ENCODE measurements around the gene DISC1.

The DISC1 gene

GRCh38 chr1:231913493-231913892 is 286.9 kb downstream of the DISC1 start:
- H3K27ac ChIP-seq (ENCODE audit: low read depth, low read length) = no peak overlapping the region
- H3K4me3 ChIP-seq (ENCODE audit: insufficient read depth, low read length, poor library complexity, severe bottlenecking) = no peak overlapping the region
- H3K79me2 ChIP-seq (ENCODE audit: insufficient read depth, low read length) = no peaks in the 10 kb centered on the region
- no peaks in the 10 kb centered on the region for H3K9me2 ChIP-seq (replicated peaks; ENCODE audit: insufficient read depth, low read length)
- H3K27me3 ChIP-seq (ENCODE audit: low read length) = no peaks in the 10 kb centered on the region
- H2AFZ ChIP-seq (ENCODE audit: low read depth, low read length, severe bottlenecking) = no peak overlapping the region
- H3F3A ChIP-seq (ENCODE audit: insufficient read depth) = no peaks in the 10 kb centered on the region
- no peaks in the 10 kb centered on the region for H4K20me1 ChIP-seq (ENCODE audit: low read depth, low read length)
- no peak overlapping the region for H3K9ac ChIP-seq (ENCODE audit: low read length)
- no peak overlapping the region for H3K4me2 ChIP-seq (ENCODE audit: low read depth, low read length, poor library complexity, severe bottlenecking)
- H3K36me3 ChIP-seq (ENCODE audit: low read length) = no peaks in the 10 kb centered on the region
- H3K9me3 ChIP-seq (ENCODE audit: insufficient read depth, low read length) = no peaks in the 10 kb centered on the region
- no peak for TF ChIP-seq EZH2phosphoT487 (conservative IDR thresholded peaks at IDR 0.05; ENCODE audit: low read length)
- TF ChIP-seq CTCF (IDR thresholded peaks at IDR 0.05; ENCODE audit: insufficient read depth, low read length, poor library complexity, severe bottlenecking) = no peak

GRCh38 chr1:231918239-231919015 is 291.8 kb downstream of the DISC1 start:
- Histone ChIP-seq H2AFZ (ENCODE audit: low read depth, low read length, severe bottlenecking) (no peak overlapping the region), H3K4me2 (ENCODE audit: low read depth, low read length, poor library complexity, severe bottlenecking) (no peak overlapping the region), H3K9me2 (replicated peaks; ENCODE audit: insufficient read depth, low read length) (no peaks in the 10 kb centered on the region), H3K9ac (ENCODE audit: low read length) (no peak overlapping the region), H3K4me3 (ENCODE audit: insufficient read depth, low read length, poor library complexity, severe bottlenecking) (no peak overlapping the region), H3K36me3 (ENCODE audit: low read length) (no peaks in the 10 kb centered on the region), H3K79me2 (ENCODE audit: insufficient read depth, low read length) (no peaks in the 10 kb centered on the region), H3K27me3 (ENCODE audit: low read length) (no peaks in the 10 kb centered on the region), H4K20me1 (ENCODE audit: low read depth, low read length) (no peaks in the 10 kb centered on the region), H3F3A (ENCODE audit: insufficient read depth) (no peaks in the 10 kb centered on the region), H3K27ac (ENCODE audit: low read depth, low read length) (no peak overlapping the region), H3K9me3 (ENCODE audit: insufficient read depth, low read length) (no peaks in the 10 kb centered on the region)
- TF ChIP-seq EZH2phosphoT487 (conservative IDR thresholded peaks at IDR 0.05; ENCODE audit: low read length) (no peak), CTCF (IDR thresholded peaks at IDR 0.05; ENCODE audit: insufficient read depth, low read length, poor library complexity, severe bottlenecking) (no peak)

GRCh38 chr1:231919239-231919885 is 292.8 kb downstream of the DISC1 start:
- no peaks in the 10 kb centered on the region for H4K20me1 ChIP-seq (ENCODE audit: low read depth, low read length)
- H3K27ac ChIP-seq (ENCODE audit: low read depth, low read length) = no peak overlapping the region
- no peaks in the 10 kb centered on the region for H3K27me3 ChIP-seq (ENCODE audit: low read length)
- no peaks in the 10 kb centered on the region for H3K9me3 ChIP-seq (ENCODE audit: insufficient read depth, low read length)
- H3K9ac ChIP-seq (ENCODE audit: low read length) = no peak overlapping the region
- no peak overlapping the region for H3K4me3 ChIP-seq (ENCODE audit: insufficient read depth, low read length, poor library complexity, severe bottlenecking)
- H3K79me2 ChIP-seq (ENCODE audit: insufficient read depth, low read length) = no peaks in the 10 kb centered on the region
- H3K9me2 ChIP-seq (replicated peaks; ENCODE audit: insufficient read depth, low read length) = no peaks in the 10 kb centered on the region
- TF ChIP-seq CTCF (IDR thresholded peaks at IDR 0.05; ENCODE audit: insufficient read depth, low read length, poor library complexity, severe bottlenecking) (no peak), EZH2phosphoT487 (conservative IDR thresholded peaks at IDR 0.05; ENCODE audit: low read length) (no peak)
- no peak overlapping the region for H3K4me2 ChIP-seq (ENCODE audit: low read depth, low read length, poor library complexity, severe bottlenecking)
- no peaks in the 10 kb centered on the region for H3K36me3 ChIP-seq (ENCODE audit: low read length)
- no peak overlapping the region for H2AFZ ChIP-seq (ENCODE audit: low read depth, low read length, severe bottlenecking)
- no peaks in the 10 kb centered on the region for H3F3A ChIP-seq (ENCODE audit: insufficient read depth)
